Activated CD4-positive, alpha-beta memory T cell treated with anti-CD3 and anti-CD28 coated beads for 36 hours (primary cell): Measurements from ENCODE around the gene TP53AIP1. TPM values are rescaled to one million over a fixed set of nuclear protein-coding genes. Genes with fewer than 3 reads are reported as not detected.
A peak's percentile ranks its signal among the peaks of the same experiment; 100 is the strongest.

Experiments
- CTCF ChIA-PET: fragments of 350-600 bp; sonication (Branson Sonifier 250); formaldehyde crosslinking; loops from one replicate; lab custom pipeline; 2021; ENCODE audit warnings: antibody characterized with exemption, inconsistent platforms; lab: Charles Lee
- POLR2A ChIA-PET: fragments of 350-600 bp; sonication (Branson Sonifier 250); formaldehyde crosslinking; loops from one replicate; lab custom pipeline; 2021; ENCODE audit warnings: antibody characterized with exemption; lab: Charles Lee
- DNase-seq: peaks from one replicate; pipeline ENCODE4 v3.0.0-alpha.2; 2020
- H3K27ac Mint-ChIP-seq: one replicate; pipeline ENCODE4 v1.8.0; 2021; ENCODE audit warnings: mixed read lengths
- H3K27me3 Mint-ChIP-seq: one replicate; pipeline ENCODE4 v1.8.0; 2021; ENCODE audit warnings: mixed read lengths
- H3K36me3 Mint-ChIP-seq: one replicate; pipeline ENCODE4 v1.8.0; 2021; ENCODE audit warnings: mixed read lengths
- H3K4me1 Mint-ChIP-seq: one replicate; pipeline ENCODE4 v1.8.0; 2021; ENCODE audit warnings: low read depth, mixed read lengths
- H3K4me3 Mint-ChIP-seq: one replicate; pipeline ENCODE4 v1.8.0; 2021; ENCODE audit warnings: mild to moderate bottlenecking, mixed read lengths
- H3K9me3 Mint-ChIP-seq: one replicate; pipeline ENCODE4 v1.8.0; 2021; ENCODE audit warnings: mixed read lengths
- intact Hi-C: fragments of 100-400 bp; cut with micrococcal nuclease; formaldehyde crosslinking; loops from one replicate; pipeline ENCODE4 v1.15.1; 2023
- total RNA-seq, 2 experiments: library from RNA; stranded (reverse); gene quantifications; one replicate each; pipeline ENCODE4 v1.2.3, GENCODE V29; 2021

TP53AIP1 gene
- total RNA-seq, 2 experiments from 2014 or later = not detected

- intact Hi-C loops = loop anchor here (5.0 to 10.0 kb wide), 2 partner anchors 369 to 808 kb away; no protein-coding TSS in a partner anchor
- Mint-ChIP-seq H3K9me3 (no peaks in the 10 kb centered on the region), H3K4me3 (no peak overlapping the region), H3K4me1 (peaks cover 29% of the 10 kb centered on the region), H3K27ac (no peak overlapping the region), H3K27me3 (peaks cover 4% of the 10 kb centered on the region), H3K36me3 (no peaks in the 10 kb centered on the region)
- POLR2A ChIA-PET = interaction anchor here (0.6 kb wide), 1 partner anchor 1063 kb away, joined by 6 read pairs; no protein-coding TSS in a partner anchor
- no peak for DNase-seq
- CTCF ChIA-PET = interaction anchor here (1.8 kb wide), 1 partner anchor 79 kb away, joined by 4 read pairs; no protein-coding TSS in a partner anchor
Measured at GRCh38 chr11:128962896-128963295, 20.2 kb upstream of the TP53AIP1 start.

DNA sequence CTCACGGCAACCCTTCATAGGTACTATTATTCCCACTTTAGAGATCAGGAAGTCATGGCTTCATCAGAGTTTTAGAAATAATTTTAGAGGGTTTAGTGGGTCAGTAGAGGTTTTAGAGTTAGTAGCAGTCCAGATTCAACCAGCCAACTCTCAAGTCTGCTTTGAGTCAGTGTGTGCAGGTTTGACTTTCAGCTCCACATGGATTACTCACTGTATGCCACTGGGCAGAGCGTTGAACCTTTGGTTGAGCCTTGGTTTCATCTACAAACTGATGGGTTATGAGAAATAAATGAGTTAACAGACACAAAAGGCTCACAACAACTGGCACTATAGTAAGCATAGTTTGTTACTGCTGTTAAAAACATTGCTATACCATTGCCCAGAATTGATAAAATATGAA is 19.0 kb upstream of the TP53AIP1 start:
- ChIA-PET POLR2A (no interaction called here), CTCF (interaction anchor here (1.1 to 1.8 kb wide), 2 partner anchors 77 to 78 kb away, joined by 3 to 4 read pairs; no protein-coding TSS in a partner anchor)
- peak; percentile 15 for DNase-seq
- H3K27me3 Mint-ChIP-seq = peaks cover 7% of the 10 kb centered on the region
- H3K36me3 Mint-ChIP-seq = no peaks in the 10 kb centered on the region
- H3K4me3 Mint-ChIP-seq = no peak overlapping the region
- H3K9me3 Mint-ChIP-seq = no peaks in the 10 kb centered on the region
- no peak overlapping the region for H3K27ac Mint-ChIP-seq
- intact Hi-C loops = loop anchor here (5.0 to 10.0 kb wide), 2 partner anchors 371 to 807 kb away; no protein-coding TSS in a partner anchor
- H3K4me1 Mint-ChIP-seq = peaks cover 29% of the 10 kb centered on the region

DNA sequence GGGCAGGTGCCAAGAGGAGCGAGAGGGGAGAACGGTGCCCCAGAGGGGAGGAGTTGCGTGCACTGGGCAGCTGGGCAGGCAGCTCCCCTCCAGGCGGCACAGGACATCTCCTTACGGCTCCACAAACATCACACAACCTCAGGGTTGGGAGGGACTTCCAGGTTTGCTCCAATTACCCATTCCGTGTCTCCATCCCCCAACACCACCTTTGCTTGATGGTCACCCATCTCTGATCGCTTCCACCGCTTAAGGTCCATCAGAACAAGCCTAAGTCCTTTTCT is 14.5 kb upstream of the TP53AIP1 start:
- H3K27me3 Mint-ChIP-seq = peaks cover 15% of the 10 kb centered on the region
- no peak overlapping the region for H3K4me3 Mint-ChIP-seq
- no peaks in the 10 kb centered on the region for H3K36me3 Mint-ChIP-seq
- no peak overlapping the region for H3K27ac Mint-ChIP-seq
- CTCF ChIA-PET = interaction anchor here (0.6 to 10.5 kb wide), 25 partner anchors 8 to 797 kb away, joined by 3 to 243 read pairs (median 4); partner anchors contain the start of gene KCNJ5
- POLR2A ChIA-PET = no interaction called here
- no peak for DNase-seq
- intact Hi-C loops = loop anchor here (5.0 kb wide), 1 partner anchor 925 kb away; no protein-coding TSS in a partner anchor
- H3K9me3 Mint-ChIP-seq = no peaks in the 10 kb centered on the region
- H3K4me1 Mint-ChIP-seq = peaks cover 2% of the 10 kb centered on the region

GRCh38 chr11:128956401-128957201 is 13.9 kb upstream of the TP53AIP1 start:
- Mint-ChIP-seq H3K9me3 (no peaks in the 10 kb centered on the region), H3K4me3 (no peak overlapping the region), H3K4me1 (peaks cover 2% of the 10 kb centered on the region), H3K27me3 (peaks cover 15% of the 10 kb centered on the region), H3K27ac (no peak overlapping the region), H3K36me3 (no peaks in the 10 kb centered on the region)
- POLR2A ChIA-PET = no interaction called here
- intact Hi-C loops = loop anchor here (1.0 to 5.0 kb wide), 2 partner anchors 72 to 924 kb away; no protein-coding TSS in a partner anchor
- CTCF ChIA-PET = interaction anchor here (0.6 to 10.5 kb wide), 36 partner anchors 8 to 1113 kb away, joined by 3 to 243 read pairs (median 4); partner anchors contain the start of gene KCNJ5
- DNase-seq = no peak

- Mint-ChIP-seq H3K36me3 (no peaks in the 10 kb centered on the region), H3K9me3 (no peaks in the 10 kb centered on the region), H3K4me3 (no peak overlapping the region), H3K27ac (no peak overlapping the region), H3K4me1 (peaks cover 2% of the 10 kb centered on the region), H3K27me3 (peaks cover 14% of the 10 kb centered on the region)
- DNase-seq = no peak
- ChIA-PET CTCF (interaction anchor here (0.6 to 10.5 kb wide), 16 partner anchors 12 to 1112 kb away, joined by 3 to 243 read pairs (median 5); no protein-coding TSS in a partner anchor), POLR2A (no interaction called here)
- intact Hi-C loops = loop anchor here (1.0 to 5.0 kb wide), 2 partner anchors 71 to 923 kb away; no protein-coding TSS in a partner anchor
Measured at GRCh38 chr11:128955636-128956035, 13.0 kb upstream of the TP53AIP1 start.

GRCh38 chr11:128953151-128953550 is 10.5 kb upstream of the TP53AIP1 start:
- H3K4me1 Mint-ChIP-seq = peaks cover 2% of the 10 kb centered on the region
- H3K4me3 Mint-ChIP-seq = no peak overlapping the region
- peaks cover 16% of the 10 kb centered on the region for H3K27me3 Mint-ChIP-seq

GRCh38 chr11:128949791-128950454 is 7.3 kb upstream of the TP53AIP1 start:
- no peaks in the 10 kb centered on the region for H3K9me3 Mint-ChIP-seq
- no peak for DNase-seq
- no peak overlapping the region for H3K27ac Mint-ChIP-seq
- intact Hi-C loops = no loop called here
- CTCF ChIA-PET = interaction anchor here (2.5 to 10.5 kb wide), 2 partner anchors 65 kb away, joined by 20 to 243 read pairs; no protein-coding TSS in a partner anchor
- POLR2A ChIA-PET = no interaction called here
- H3K4me1 Mint-ChIP-seq = no peaks in the 10 kb centered on the region
- peaks cover 12% of the 10 kb centered on the region for H3K27me3 Mint-ChIP-seq
- no peak overlapping the region for H3K4me3 Mint-ChIP-seq
- H3K36me3 Mint-ChIP-seq = no peaks in the 10 kb centered on the region

More at GRCh38 chr11:128953151-128953550, 10.5 kb upstream of the TP53AIP1 start:
- ChIA-PET POLR2A (no interaction called here), CTCF (interaction anchor here (10.5 kb wide), 1 partner anchor 68 kb away, joined by 243 read pairs; no protein-coding TSS in a partner anchor)
- Mint-ChIP-seq H3K27ac (no peak overlapping the region), H3K9me3 (no peaks in the 10 kb centered on the region), H3K36me3 (no peaks in the 10 kb centered on the region)
- intact Hi-C loops = no loop called here
- no peak for DNase-seq

DNA sequence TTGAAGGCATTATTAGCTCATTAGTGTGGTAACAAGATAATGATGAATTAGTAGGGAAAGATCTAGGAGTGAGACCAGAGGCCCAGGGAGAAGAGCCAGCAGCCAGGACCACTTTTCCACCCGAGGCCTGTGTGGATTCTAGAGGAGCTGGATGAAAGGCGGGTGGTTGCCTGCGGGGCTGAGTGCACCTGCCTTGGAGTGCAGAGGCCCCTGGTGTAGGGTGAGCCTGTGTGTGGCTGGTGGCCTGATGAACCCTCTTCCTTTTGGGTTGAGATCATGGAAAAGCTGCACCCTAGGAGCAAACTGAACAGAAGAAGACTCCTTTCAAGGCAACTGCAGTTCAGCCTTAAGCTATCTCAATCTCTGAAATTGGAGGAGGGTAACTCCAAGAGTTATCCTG is 5.9 kb upstream of the TP53AIP1 start:
- POLR2A ChIA-PET = no interaction called here
- no peaks in the 10 kb centered on the region for H3K9me3 Mint-ChIP-seq
- peaks cover 12% of the 10 kb centered on the region for H3K27me3 Mint-ChIP-seq
- H3K4me1 Mint-ChIP-seq = no peaks in the 10 kb centered on the region
- CTCF ChIA-PET = interaction anchor here (1.2 to 2.5 kb wide), 5 partner anchors 8 to 791 kb away, joined by 3 to 20 read pairs (median 5); no protein-coding TSS in a partner anchor
- DNase-seq = no peak
- H3K36me3 Mint-ChIP-seq = no peaks in the 10 kb centered on the region
- intact Hi-C loops = no loop called here
- no peak overlapping the region for H3K27ac Mint-ChIP-seq
- no peak overlapping the region for H3K4me3 Mint-ChIP-seq

- Mint-ChIP-seq H3K27ac (no peak overlapping the region), H3K4me1 (no peaks in the 10 kb centered on the region), H3K27me3 (peaks cover 11% of the 10 kb centered on the region), H3K9me3 (no peaks in the 10 kb centered on the region), H3K36me3 (no peaks in the 10 kb centered on the region), H3K4me3 (no peak overlapping the region)
- CTCF ChIA-PET = interaction anchor here (1.2 to 2.5 kb wide), 4 partner anchors 9 to 790 kb away, joined by 3 to 20 read pairs (median 5); no protein-coding TSS in a partner anchor
- intact Hi-C loops = no loop called here
- POLR2A ChIA-PET = no interaction called here
- no peak for DNase-seq
Measured at GRCh38 chr11:128947773-128948172, 5.1 kb upstream of the TP53AIP1 start.

DNA sequence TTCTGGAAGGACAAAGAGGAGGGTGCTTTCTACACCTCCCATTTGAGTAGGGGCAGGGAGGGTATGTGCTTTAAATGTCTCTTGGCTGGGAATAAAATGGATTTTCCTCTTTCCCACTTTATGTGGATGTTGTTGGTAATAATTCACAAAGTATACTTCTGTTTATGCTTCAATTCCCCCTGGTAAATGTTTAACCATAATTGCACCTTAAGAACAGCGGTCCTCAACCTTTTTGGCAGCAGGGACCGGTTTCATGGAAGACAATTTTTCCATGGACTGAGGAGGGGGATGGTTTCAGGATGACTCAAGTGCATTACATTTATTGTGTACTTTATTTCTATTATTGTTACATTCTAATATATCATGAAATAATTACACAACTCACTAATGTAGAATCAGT is 4.0 kb upstream of the TP53AIP1 start:
- CTCF ChIA-PET = no interaction called here
- Mint-ChIP-seq H3K4me1 (no peaks in the 10 kb centered on the region), H3K9me3 (no peaks in the 10 kb centered on the region), H3K27ac (no peak overlapping the region), H3K27me3 (peaks cover 10% of the 10 kb centered on the region), H3K4me3 (no peak overlapping the region), H3K36me3 (no peaks in the 10 kb centered on the region)
- POLR2A ChIA-PET = no interaction called here
- no peak for DNase-seq
- intact Hi-C loops = no loop called here

DNA sequence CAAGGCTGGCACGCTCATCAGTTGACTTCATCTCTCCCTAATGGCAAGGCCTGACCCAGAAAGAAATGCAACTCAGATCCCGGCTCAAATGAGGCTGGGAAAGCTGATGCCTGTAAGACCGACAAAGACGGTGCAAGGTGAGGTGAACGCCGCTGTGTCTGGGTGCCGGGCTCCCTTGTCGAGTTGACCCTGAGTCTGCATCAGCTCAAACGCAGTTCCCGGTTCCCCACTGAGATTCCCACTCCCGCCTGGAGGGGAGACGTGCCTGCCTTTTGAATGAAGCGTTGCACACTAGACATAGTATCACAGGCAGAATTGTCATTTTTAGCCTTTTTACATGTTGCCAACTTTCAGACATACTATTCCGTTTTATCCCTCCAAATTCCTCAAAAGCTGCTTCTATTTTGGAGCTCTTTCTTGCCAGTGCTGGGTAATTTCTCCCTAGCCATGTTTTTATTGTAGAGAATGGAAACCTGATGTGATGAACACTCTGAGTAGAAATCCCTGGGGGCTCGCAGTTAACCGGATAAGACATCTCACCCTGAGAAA is 831 bp upstream of the TP53AIP1 start:
- POLR2A ChIA-PET = no interaction called here
- Mint-ChIP-seq H3K4me3 (no peak overlapping the region), H3K36me3 (no peaks in the 10 kb centered on the region), H3K4me1 (no peaks in the 10 kb centered on the region), H3K9me3 (no peaks in the 10 kb centered on the region), H3K27ac (no peak overlapping the region), H3K27me3 (peaks cover 8% of the 10 kb centered on the region)
- CTCF ChIA-PET = interaction anchor here (0.9 to 1.2 kb wide), 3 partner anchors 13 to 58 kb away, joined by 4 read pairs; no protein-coding TSS in a partner anchor
- DNase-seq = no peak
- intact Hi-C loops = no loop called here
